ACC112 (cell line): Measurements from ENCODE around the gene TMEM151A.

Experiments
- H2AFZ ChIP-seq: fragments of 200-600 bp; sonication (generic); one replicate; pipeline ENCODE4 v1.6.0; 2017; ENCODE audit warnings: antibody characterized with exemption, low read length; ENCODE audit not compliant: unreplicated experiment
- H3K27ac ChIP-seq: fragments of 200-600 bp; sonication (generic); 2 replicates; pipeline ENCODE4 v1.5.1; 2014; ENCODE audit warnings: low read depth, mild to moderate bottlenecking, antibody characterized with exemption, low read length, moderate library complexity
- H3K27me3 ChIP-seq: fragments of 200-600 bp; sonication (generic); 2 replicates; pipeline ENCODE4 v1.6.1; 2014; ENCODE audit warnings: mild to moderate bottlenecking, antibody characterized with exemption, low read length, moderate library complexity, mixed read lengths; ENCODE audit not compliant: insufficient read depth
- H3K36me3 ChIP-seq: fragments of 200-600 bp; sonication (generic); 2 replicates; pipeline ENCODE4 v1.6.1; 2016; ENCODE audit warnings: mild to moderate bottlenecking, antibody characterized with exemption, low read length, moderate library complexity, mixed read lengths; ENCODE audit not compliant: insufficient read depth
- H3K4me1 ChIP-seq: fragments of 200-600 bp; sonication (generic); one replicate; pipeline ENCODE4 v1.6.1; 2016; ENCODE audit warnings: low read length, mixed read lengths; ENCODE audit not compliant: insufficient read depth, unreplicated experiment, control insufficient read depth
- H3K4me3 ChIP-seq: fragments of 200-600 bp; sonication (generic); 2 replicates; pipeline ENCODE4 v1.5.1; 2014; ENCODE audit warnings: mild to moderate bottlenecking, low read depth, low read length
- H3K79me2 ChIP-seq: fragments of 200-600 bp; sonication (generic); one replicate; pipeline ENCODE4 v1.6.0; 2016; ENCODE audit warnings: low read length; ENCODE audit not compliant: control insufficient read depth, unreplicated experiment, insufficient read depth

Gene TMEM151A

DNA sequence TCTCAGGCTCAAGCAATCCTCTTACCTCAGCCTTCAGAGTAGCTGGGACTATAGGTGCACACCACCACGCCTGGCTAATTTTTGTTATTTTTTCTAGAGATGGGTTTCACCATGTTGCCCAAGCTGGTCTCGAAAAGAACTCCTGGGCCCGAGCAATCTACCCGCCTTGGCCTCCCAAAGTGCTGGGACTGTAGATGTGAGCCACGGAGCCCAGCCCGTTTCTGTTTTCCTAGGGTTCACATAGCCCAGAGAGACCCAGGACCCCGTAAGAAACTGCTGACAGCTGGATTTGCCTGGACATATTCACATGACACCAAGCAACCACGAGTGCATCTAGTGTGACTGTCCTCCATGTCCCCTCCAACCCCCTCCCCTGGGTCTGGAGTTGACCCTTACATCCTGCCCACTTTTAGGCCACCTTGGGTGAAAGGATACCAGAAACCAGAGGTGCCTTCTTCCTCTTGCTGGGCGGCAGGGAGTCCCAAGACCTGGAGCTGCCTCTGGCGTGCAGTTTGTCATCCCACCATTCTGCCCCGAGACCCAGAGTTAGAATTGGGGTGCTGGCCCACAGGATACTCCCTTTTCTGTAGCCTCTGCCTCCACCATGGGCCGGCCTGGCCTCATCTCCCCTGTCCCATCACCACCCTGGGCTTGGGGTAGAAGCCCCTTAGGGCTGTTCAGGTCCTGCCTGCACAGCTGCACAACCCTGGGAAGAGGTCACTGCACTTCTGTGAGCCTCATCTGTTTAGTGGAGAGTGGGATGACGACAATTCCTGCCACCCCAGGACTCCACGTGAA lies 48.2 kb downstream of the TMEM151A start:
- Histone ChIP-seq H3K36me3 (no peaks in the 10 kb centered on the region), H3K27me3 (no peaks in the 10 kb centered on the region), H3K27ac (no peak overlapping the region), H2AFZ (no peak overlapping the region), H3K4me3 (no peak overlapping the region), H3K79me2 (peaks cover 32% of the 10 kb centered on the region), H3K4me1 (peaks cover 29% of the 10 kb centered on the region)

DNA sequence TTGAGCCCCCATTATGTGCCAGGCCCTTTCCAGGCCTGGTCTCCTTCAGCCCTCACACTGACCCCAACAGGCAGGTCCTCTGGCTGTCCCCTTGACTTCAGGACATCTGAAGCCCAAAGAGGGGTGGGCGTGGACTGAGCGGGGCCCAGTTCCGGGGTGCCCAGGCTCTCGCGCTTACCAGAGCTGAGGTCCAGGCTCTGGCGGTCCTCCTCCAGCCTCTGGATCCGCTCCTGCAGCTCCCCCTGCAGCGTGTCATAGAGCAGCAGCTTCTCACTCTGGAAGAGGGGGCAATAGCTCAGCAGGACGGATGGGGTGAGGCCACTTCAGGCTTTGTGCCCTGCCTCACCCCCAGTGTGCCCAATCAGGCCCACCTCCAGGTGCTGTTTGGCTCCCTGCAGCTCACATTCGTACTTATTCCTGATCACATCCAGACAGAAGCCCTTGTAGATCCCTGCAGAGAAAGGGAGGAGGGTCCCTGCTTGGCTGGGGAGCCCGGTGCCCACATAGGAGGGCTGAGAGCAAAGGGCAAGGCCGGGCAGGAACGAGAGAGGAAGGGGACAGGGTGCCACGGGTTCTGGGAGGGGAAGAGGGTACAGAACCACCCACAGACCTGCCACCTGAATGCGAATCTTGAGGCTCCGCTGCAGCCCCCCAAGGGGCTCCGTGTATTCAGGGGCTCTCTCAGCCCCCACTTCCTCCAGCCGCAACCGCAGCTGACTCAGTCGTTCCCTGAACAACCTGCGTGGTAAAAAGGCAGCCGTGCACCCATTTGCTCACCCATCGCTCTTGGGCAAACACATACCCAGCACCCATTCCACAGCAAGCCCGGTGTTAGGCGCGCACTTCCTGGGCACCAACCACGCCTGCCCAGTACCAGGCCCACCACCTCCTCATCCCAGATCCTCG lies 49.2 kb downstream of the TMEM151A start:
- peaks cover 34% of the 10 kb centered on the region for H3K4me1 ChIP-seq
- H3K79me2 ChIP-seq = peaks cover 22% of the 10 kb centered on the region

DNA sequence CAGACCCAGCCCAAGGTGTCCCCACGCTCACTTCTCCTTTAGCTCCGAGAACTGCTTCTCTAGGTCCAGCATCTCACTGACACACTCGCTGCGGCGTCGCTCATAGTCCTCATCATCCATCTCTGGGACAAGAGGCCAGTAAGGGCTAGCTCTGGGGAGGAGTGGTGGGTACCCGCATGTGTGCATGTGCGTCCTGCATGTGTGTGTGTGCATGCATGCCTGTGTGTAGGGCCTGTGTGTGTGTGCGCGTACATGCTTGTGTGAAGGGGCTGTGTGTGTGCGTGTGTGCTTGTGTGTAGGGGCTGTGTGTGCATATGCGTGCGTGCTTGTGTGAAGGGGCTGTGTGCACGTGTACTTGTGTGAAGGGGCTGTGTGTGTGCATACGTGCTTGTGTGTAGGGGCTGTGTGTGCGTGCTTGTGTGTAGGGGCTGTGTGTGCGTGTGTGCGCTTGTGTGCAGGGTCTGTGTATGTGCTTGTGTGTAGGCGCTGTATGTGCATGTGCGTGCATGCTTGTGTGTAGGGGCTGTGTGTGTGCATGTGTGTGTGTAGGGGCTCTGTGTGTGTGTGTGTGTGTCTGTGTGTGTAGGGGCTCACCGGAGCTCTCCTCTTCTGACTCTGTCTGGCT lies 49.9 kb downstream of the TMEM151A start:
- Histone ChIP-seq H3K79me2 (peaks cover 20% of the 10 kb centered on the region), H3K27me3 (no peaks in the 10 kb centered on the region), H3K27ac (no peak overlapping the region), H3K4me1 (peaks cover 41% of the 10 kb centered on the region), H3K36me3 (no peaks in the 10 kb centered on the region), H2AFZ (no peak overlapping the region), H3K4me3 (no peak overlapping the region)

More for the DNA sequence above, 49.2 kb downstream of the TMEM151A start:
- Histone ChIP-seq H3K36me3 (no peaks in the 10 kb centered on the region), H3K27me3 (no peaks in the 10 kb centered on the region), H2AFZ (no peak overlapping the region), H3K27ac (no peak overlapping the region), H3K4me3 (no peak overlapping the region)

DNA sequence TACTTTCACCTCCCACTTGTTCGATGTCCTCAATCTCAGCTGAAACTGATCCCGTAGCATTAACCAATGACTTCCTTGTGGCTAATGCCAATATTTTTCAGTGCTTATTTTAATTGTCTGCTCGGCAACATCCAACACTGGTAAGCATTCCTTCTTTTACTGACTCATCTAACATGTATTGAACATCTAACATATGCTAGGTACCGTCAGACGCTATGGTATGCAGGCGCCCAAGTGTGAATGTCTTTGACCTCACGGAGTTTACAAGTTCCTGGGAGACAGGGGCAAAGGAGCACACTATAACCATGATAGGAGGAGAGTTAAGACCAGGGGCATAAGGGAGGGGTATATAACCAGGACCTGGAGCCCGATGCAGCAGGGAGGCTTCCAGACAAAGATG lies 51.5 kb downstream of the TMEM151A start:
- H2AFZ ChIP-seq = no peak overlapping the region
- no peaks in the 10 kb centered on the region for H3K36me3 ChIP-seq
- peaks cover 20% of the 10 kb centered on the region for H3K79me2 ChIP-seq
- H3K4me3 ChIP-seq = no peak overlapping the region; the same call in 1 of the 2 replicates
- peaks cover 30% of the 10 kb centered on the region for H3K4me1 ChIP-seq
- H3K27me3 ChIP-seq = no peaks in the 10 kb centered on the region
- H3K27ac ChIP-seq = no peak overlapping the region

DNA sequence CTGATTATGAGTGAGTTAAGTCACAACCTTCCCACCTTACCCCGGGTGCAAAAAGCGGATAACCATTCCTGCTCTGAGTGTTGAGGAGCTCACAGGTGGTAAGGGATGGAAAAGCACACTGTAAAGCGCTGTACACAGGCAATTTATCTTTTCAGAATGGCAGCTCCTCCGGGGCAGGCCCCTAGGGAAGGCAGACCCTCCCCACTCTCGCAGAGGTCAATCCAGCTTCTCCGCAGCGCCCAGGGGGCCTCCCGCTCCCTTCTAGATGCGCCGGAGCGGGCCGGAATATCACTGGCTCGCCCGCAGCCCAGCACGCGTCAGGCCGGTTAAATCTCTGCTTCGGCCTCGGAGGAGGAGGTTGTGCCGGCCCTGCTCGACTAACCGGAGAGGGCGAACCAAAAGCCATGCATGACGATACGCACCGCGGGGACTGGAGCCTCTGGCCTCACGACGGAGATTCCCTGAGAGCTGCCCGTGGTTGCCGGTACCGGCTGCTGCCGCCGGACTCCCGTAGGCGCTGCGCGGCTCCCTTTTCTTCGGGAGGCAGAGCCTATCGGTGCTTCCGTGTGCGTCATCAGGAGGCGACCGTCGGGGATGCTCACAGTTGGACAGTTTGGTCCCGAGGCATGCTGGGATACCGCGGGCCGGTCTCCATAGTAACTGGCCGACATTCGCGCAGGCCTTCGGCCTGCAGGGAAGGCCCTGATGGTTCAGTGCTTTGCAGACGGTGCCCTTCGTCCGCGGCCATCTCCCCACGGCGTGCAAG lies 53.0 kb downstream of the TMEM151A start, which contains the start of gene BRMS1:
TSS of gene BRMS1 (minus strand) at position 555 of the 766 bp plus-strand sequence. CDS start 2,870 bp downstream, outside the sequence.
- Histone ChIP-seq H3K27me3 (no peaks in the 10 kb centered on the region), H3K4me3 (peak within 1 kb of the TSS; percentile 83), H3K27ac (peak within 1 kb of the TSS; percentile 57), H3K4me1 (peaks cover 26% of the 10 kb centered on the region), H3K36me3 (no peaks in the 10 kb centered on the region), H2AFZ (peak within 1 kb of the TSS; percentile 81), H3K79me2 (peaks cover 20% of the 10 kb centered on the region)

DNA sequence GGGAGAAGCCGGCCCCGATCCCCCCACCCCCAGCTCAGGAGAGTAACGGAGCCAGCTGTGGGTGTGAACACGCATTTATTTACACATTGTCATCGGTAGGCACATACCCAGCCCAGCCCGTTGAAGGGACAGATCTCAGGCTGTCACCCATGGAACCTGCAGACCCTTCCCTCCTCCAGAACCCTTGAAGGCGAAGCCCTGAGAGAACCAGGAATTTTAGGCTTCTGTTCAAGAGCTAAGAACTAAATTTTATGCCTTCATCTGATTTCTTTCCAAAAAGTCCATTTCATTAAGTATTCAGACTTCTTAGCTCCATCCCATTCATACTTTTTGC lies 53.6 kb downstream of the TMEM151A start:
- Histone ChIP-seq H2AFZ (peak overlapping the region; percentile 81), H3K4me3 (peak overlapping the region; percentile 83), H3K79me2 (peaks cover 20% of the 10 kb centered on the region), H3K27ac (peak overlapping the region; percentile 57), H3K4me1 (peaks cover 26% of the 10 kb centered on the region), H3K27me3 (no peaks in the 10 kb centered on the region), H3K36me3 (no peaks in the 10 kb centered on the region)
